Gastrocnemius medialis (tissue), 4 donors: ENCODE measurements around the gene CES2.

Experiments used
- POLR2A ChIP-seq, 2 donors: fragments of 450-650 bp; IDR thresholded peaks; one replicate each; pipeline ENCODE4 v1.6.1; 2017; ENCODE audit warnings: antibody characterized with exemption in 2 of 2, mild to moderate bottlenecking in 2 of 2, moderate library complexity in 2 of 2
- TF ChIP-seq, protein P1 (sequence below), 5 experiments: fragments of 450-650 bp in 3 of 5; fragments of 200-600 bp in 2 of 5; sonication (generic) in 2 of 5; IDR thresholded peaks in 4 of 5; conservative IDR thresholded peaks in 1 of 5; 1 replicate in 4 of 5; 2 replicates in 1 of 5; pipeline ENCODE4 v1.5.1; 2016 to 2019; ENCODE audit warnings: antibody characterized with exemption in 5 of 5, mild to moderate bottlenecking in 3 of 5, moderate library complexity in 3 of 5

GRCh38 chr16:66948134-66948836 lies 13.0 kb downstream of the CES2 start:
- TF ChIP-seq POLR2A (IDR thresholded peaks at IDR 0.05), result no peak
- TF ChIP-seq, protein P1, sequence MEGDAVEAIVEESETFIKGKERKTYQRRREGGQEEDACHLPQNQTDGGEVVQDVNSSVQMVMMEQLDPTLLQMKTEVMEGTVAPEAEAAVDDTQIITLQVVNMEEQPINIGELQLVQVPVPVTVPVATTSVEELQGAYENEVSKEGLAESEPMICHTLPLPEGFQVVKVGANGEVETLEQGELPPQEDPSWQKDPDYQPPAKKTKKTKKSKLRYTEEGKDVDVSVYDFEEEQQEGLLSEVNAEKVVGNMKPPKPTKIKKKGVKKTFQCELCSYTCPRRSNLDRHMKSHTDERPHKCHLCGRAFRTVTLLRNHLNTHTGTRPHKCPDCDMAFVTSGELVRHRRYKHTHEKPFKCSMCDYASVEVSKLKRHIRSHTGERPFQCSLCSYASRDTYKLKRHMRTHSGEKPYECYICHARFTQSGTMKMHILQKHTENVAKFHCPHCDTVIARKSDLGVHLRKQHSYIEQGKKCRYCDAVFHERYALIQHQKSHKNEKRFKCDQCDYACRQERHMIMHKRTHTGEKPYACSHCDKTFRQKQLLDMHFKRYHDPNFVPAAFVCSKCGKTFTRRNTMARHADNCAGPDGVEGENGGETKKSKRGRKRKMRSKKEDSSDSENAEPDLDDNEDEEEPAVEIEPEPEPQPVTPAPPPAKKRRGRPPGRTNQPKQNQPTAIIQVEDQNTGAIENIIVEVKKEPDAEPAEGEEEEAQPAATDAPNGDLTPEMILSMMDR (IDR thresholded peaks at IDR 0.05 in 4 of 5, conservative IDR thresholded peaks at IDR 0.05 in 1 of 5), result no peak
